Measurements from ENCODE around the gene SLC41A3.
"Not testable (repeated sequence)": the region's sequence is repeated elsewhere in the genome, so short reads cannot be mapped to it uniquely, and the experiment has no call there.

The SLC41A3 gene

DNA sequence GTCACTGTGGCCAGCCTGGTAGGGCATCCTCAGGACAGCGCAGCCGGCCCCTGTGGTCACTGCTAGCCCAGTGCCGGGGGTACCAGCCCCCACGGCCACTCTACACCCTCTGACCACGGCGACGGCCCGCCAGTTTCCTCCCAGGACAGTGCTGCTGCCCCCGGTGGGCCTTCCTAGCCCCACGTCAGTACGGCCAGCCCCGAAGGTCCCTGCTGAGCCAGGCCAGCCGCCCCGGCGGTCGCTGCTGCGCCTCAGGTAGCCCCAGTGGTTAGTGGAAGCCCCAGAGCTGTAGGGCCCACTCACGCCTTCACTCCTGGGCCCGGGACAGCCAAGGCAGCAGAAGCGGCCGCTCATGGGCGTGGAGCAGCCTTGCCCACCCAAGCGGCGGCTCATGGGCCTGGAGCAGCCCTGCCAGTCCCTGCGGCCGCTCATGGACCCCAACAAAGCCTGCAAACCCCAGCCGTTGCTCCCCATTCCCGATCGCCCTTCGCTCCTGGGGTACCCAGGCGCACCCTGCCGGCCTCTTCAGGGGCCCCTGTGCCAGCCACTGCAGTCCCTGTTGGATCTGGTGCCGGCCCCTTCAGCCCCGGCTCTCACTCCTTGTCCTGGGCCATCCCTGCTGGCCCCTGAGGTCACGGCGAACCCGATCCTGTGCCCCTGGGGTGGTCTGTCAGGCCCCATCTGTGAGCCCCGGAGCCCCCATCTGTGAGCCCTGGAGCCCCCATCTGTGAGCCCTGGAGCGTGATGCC lies 124.4 kb downstream of the SLC41A3 start:
- Histone ChIP-seq H3K27me3 (peaks cover 3% of the 10 kb centered on the region; the same call in 1 of the 2 replicates), H3K4me3 (ENCODE audit: low read depth, low read length) (no peak overlapping the region), H3K9me3 (no peaks in the 10 kb centered on the region), H3K4me1 (no peaks in the 10 kb centered on the region), H3K36me3 (no peaks in the 10 kb centered on the region)
- TF ChIP-seq, protein P1, sequence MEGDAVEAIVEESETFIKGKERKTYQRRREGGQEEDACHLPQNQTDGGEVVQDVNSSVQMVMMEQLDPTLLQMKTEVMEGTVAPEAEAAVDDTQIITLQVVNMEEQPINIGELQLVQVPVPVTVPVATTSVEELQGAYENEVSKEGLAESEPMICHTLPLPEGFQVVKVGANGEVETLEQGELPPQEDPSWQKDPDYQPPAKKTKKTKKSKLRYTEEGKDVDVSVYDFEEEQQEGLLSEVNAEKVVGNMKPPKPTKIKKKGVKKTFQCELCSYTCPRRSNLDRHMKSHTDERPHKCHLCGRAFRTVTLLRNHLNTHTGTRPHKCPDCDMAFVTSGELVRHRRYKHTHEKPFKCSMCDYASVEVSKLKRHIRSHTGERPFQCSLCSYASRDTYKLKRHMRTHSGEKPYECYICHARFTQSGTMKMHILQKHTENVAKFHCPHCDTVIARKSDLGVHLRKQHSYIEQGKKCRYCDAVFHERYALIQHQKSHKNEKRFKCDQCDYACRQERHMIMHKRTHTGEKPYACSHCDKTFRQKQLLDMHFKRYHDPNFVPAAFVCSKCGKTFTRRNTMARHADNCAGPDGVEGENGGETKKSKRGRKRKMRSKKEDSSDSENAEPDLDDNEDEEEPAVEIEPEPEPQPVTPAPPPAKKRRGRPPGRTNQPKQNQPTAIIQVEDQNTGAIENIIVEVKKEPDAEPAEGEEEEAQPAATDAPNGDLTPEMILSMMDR (IDR thresholded peaks at IDR 0.05; ENCODE audit: low read depth, low read length): no peak
- peak; percentile 4 for DNase-seq

DNA sequence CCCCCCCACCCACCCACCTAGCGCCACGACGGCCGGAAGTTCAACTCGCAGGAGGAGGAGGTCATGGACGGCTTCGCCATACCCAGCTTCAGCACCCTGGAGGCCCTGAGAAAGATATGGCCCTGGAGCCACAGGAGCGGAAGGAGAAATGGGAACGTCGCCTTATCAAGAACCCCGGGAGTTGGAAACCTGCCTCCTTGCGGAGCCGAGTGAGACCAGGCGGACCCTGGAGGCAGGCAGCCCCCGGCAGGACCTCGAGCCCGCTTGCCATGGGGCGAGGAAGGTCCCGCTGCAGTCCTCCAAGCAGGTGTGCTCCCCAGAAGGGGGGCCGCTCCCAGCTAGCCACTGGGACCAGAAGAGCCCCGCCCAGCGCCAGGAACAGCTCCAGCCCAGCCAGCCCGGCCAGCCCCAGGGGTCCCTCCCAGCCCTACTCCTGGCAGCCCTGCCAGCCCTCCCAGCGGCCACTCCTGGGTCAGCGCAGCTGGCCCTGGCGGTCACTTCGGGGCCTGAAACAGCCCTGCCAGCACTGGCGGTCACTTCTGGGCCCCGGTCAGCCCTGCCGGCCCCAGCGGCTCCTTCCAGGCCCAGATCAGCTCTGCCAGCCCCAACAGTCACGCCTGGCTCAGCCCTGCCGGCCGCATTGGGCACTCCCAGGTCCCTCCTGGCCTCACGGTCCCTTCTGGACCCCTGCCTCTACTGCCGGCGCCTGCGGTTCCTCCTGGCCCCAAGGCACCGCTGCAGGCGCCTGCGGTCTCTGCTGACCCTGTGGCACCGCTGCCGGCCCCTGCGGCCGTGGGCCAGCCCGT lies 125.2 kb downstream of the SLC41A3 start:
- TF ChIP-seq, protein P1 (IDR thresholded peaks at IDR 0.05; ENCODE audit: low read depth, low read length): no peak
- Histone ChIP-seq H3K27me3 (peaks cover 3% of the 10 kb centered on the region; the same call in 1 of the 2 replicates), H3K4me3 (ENCODE audit: low read depth, low read length) (no peak overlapping the region), H3K9me3 (no peaks in the 10 kb centered on the region), H3K36me3 (no peaks in the 10 kb centered on the region), H3K4me1 (no peaks in the 10 kb centered on the region)
- peak; percentile 7 for DNase-seq

DNA sequence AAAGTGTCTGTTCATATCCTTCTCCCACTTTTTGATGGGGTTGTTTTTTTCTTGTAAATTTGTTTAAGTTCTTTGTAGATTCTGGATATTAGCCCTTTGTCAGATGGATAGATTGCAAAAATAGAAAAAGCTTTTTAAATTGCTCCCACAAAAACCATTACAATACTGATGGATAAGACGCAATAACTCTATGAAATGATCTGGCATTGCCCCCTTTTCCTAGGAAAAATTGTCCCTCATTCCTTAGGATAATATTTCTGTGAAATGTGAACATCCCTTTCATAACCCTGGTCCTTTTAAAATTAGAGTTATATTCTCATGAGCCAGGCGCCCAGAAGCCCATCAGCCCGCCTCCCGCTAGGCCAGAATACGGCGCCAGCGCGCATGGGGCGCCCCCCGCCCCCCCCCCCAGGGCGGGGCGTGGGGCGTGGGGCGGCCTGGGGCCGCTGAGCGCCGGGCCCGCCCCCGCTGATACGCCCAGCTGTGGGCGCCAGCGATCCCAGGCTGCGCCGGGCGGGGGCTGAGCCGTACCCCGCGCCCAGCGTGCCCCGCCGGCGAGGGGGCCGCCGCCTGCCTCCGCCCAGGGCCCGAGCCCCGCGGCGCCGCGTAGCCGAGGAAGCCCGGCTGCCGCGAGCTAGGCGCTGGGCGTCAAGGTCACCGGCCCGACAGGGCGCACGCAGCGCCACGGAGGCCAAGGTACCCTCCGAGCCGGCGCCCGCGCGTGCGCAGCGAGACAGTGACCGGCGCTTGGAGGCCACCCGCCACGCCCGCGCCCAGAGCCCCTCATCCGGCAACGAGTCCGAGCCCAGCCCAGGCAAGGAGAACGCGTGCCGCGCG lies 126.0 kb downstream of the SLC41A3 start:
- no peaks in the 10 kb centered on the region for H3K36me3 ChIP-seq
- TF ChIP-seq, protein P1 (IDR thresholded peaks at IDR 0.05; ENCODE audit: low read depth, low read length): no peak
- peak; percentile 5 for DNase-seq
- H3K9me3 ChIP-seq: no peaks in the 10 kb centered on the region
- no peaks in the 10 kb centered on the region for H3K4me1 ChIP-seq
- H3K27me3 ChIP-seq: no peaks in the 10 kb centered on the region
- H3K4me3 ChIP-seq (ENCODE audit: low read depth, low read length): no peak overlapping the region

DNA sequence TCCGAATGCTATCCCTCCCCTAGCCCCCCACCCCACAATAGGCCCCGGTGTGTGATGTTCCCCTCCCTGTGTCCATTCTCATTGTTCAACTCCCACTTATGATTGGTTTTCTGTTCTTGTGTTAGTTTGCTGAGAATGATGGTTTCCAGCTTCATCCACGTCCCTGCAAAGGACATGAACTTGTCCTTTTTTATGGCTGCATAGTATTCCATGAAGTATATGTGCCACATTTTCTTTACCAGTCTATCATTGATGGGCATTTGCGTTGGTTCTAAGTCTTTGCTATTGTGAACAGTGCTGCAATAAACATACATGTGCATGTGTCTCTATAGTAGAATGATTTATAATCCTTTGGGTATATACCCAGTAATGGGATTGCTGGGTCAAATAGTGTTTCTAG lies 126.9 kb downstream of the SLC41A3 start:
- H3K4me3 ChIP-seq (ENCODE audit: low read depth, low read length); H3K36me3 ChIP-seq; H3K9me3 ChIP-seq; H3K4me1 ChIP-seq; H3K27me3 ChIP-seq; DNase-seq: not testable (repeated sequence)
